Liver (tissue), 9 donors: Measurements from ENCODE around the gene COBL. TPM values are rescaled to one million over a fixed set of nuclear protein-coding genes. Genes with fewer than 3 reads are reported as not detected.

ENCODE experiments used
- DNase-seq: peaks from one replicate; pipeline ENCODE4 v3.0.0-alpha.2; 2017; ENCODE audit warnings: low spot score
- H3K27ac ChIP-seq, 2 donors: one replicate each; pipeline ENCODE4 v1.7.0; 2013; ENCODE audit warnings: inconsistent platforms in 2 of 2, low read length in 2 of 2, control low read depth in 1 of 2, low read depth in 1 of 2, mild to moderate bottlenecking in 1 of 2
- H3K27me3 ChIP-seq, 4 donors: one replicate each; pipeline versions ENCODE4 v1.6.1 to v1.7.0; 2013; ENCODE audit warnings: low read length in 3 of 4, inconsistent platforms in 1 of 4, mild to moderate bottlenecking in 1 of 4, moderate library complexity in 1 of 4; ENCODE audit not compliant: control insufficient read depth in 4 of 4, insufficient read depth in 4 of 4
- H3K36me3 ChIP-seq, 4 donors: one replicate each; pipeline versions ENCODE4 v1.6.1 to v1.7.0; 2013; ENCODE audit warnings: low read length in 3 of 4, mild to moderate bottlenecking in 3 of 4, low read depth in 1 of 4, moderate library complexity in 1 of 4; ENCODE audit not compliant: control insufficient read depth in 4 of 4, insufficient read depth in 3 of 4
- H3K4me1 ChIP-seq, 4 donors: one replicate each; pipeline versions ENCODE4 v1.6.1 to v1.7.0; 2013; ENCODE audit warnings: low read length in 3 of 4, mild to moderate bottlenecking in 3 of 4, moderate library complexity in 1 of 4; ENCODE audit not compliant: control insufficient read depth in 4 of 4, insufficient read depth in 4 of 4
- H3K4me3 ChIP-seq, 3 donors: one replicate each; pipeline versions ENCODE4 v1.6.1 to v1.7.0; 2013; ENCODE audit warnings: low read length in 3 of 3, control low read depth in 1 of 3, low read depth in 1 of 3, mild to moderate bottlenecking in 1 of 3
- H3K9ac ChIP-seq, 2 donors: one replicate each; pipeline ENCODE4 v1.7.0; 2013; ENCODE audit warnings: low read length in 2 of 2, mild to moderate bottlenecking in 2 of 2, moderate library complexity in 2 of 2, control low read depth in 1 of 2, low read depth in 1 of 2
- H3K9me3 ChIP-seq, 4 donors: one replicate each; pipeline versions ENCODE4 v1.6.1 to v1.7.0; 2013; ENCODE audit warnings: low read length in 3 of 4; ENCODE audit not compliant: control insufficient read depth in 4 of 4
- ATF3 ChIP-seq: IDR thresholded peaks from 2 replicates; pipeline ENCODE4 v1.6.1; 2016; ENCODE audit warnings: antibody characterized with exemption
- EGR1 ChIP-seq, 2 donors: IDR thresholded peaks; 2 replicates each; pipeline ENCODE4 v1.6.1; 2016 to 2018; ENCODE audit warnings: antibody characterized with exemption in 2 of 2, low read depth in 2 of 2
- FOXA1 ChIP-seq: IDR thresholded peaks from 2 replicates; pipeline ENCODE4 v1.6.1; 2016; ENCODE audit warnings: antibody characterized with exemption
- FOXA2 ChIP-seq: IDR thresholded peaks from 2 replicates; pipeline ENCODE4 v1.6.1; 2016; ENCODE audit warnings: antibody characterized with exemption
- GABPA ChIP-seq, 2 donors: IDR thresholded peaks in 1 of 2; conservative IDR thresholded peaks in 1 of 2; 2 replicates each; pipeline ENCODE4 v1.6.1; 2016; ENCODE audit warnings: antibody characterized with exemption in 2 of 2, mild to moderate bottlenecking in 1 of 2, moderate library complexity in 1 of 2
- HNF4A ChIP-seq, 2 donors: conservative IDR thresholded peaks; 2 replicates each; pipeline ENCODE4 v1.6.1; 2016; ENCODE audit warnings: antibody characterized with exemption in 2 of 2, mild to moderate bottlenecking in 2 of 2
- HNF4G ChIP-seq: IDR thresholded peaks from 2 replicates; pipeline ENCODE4 v1.6.1; 2016; ENCODE audit warnings: antibody characterized with exemption
- JUND ChIP-seq, 2 donors: IDR thresholded peaks; 2 replicates each; pipeline ENCODE4 v1.6.1; 2016; ENCODE audit warnings: antibody characterized with exemption in 2 of 2
- NR2F2 ChIP-seq: IDR thresholded peaks from 2 replicates; pipeline ENCODE4 v1.6.1; 2016; ENCODE audit warnings: antibody characterized with exemption
- RAD21 ChIP-seq, 2 donors: IDR thresholded peaks; 2 replicates each; pipeline ENCODE4 v1.6.1; 2016; ENCODE audit warnings: antibody characterized with exemption in 2 of 2, mild to moderate bottlenecking in 2 of 2
- RXRA ChIP-seq, 2 donors: IDR thresholded peaks; 2 replicates each; pipeline ENCODE4 v1.6.1; 2017 to 2018; ENCODE audit warnings: antibody characterized with exemption in 2 of 2, mild to moderate bottlenecking in 1 of 2
- SP1 ChIP-seq: IDR thresholded peaks from 2 replicates; pipeline ENCODE4 v1.6.1; 2018; ENCODE audit warnings: antibody characterized with exemption, mild to moderate bottlenecking
- TAF1 ChIP-seq: conservative IDR thresholded peaks from 2 replicates; pipeline ENCODE4 v1.6.1; 2016; ENCODE audit warnings: antibody characterized with exemption, mild to moderate bottlenecking
- YY1 ChIP-seq: IDR thresholded peaks from 2 replicates; pipeline ENCODE4 v1.6.1; 2016; ENCODE audit warnings: antibody characterized with exemption, mild to moderate bottlenecking
- WGBS: extraction: QIAGEN DNeasy Blood & Tissue Kit; methylation state at CpG from one replicate; pipeline ENCODE4 v1.1.7; 2013; 5-methylcytosine and 5-hydroxymethylcytosine counted together
- polyA plus RNA-seq, 2 donors: library from polyadenylated mRNA; stranded (reverse) in 1 of 2; unstranded in 1 of 2; fragments of 200-250 nt in 1 of 2; fragments of >200 nt in 1 of 2; fragmentation: Nextera tagmentation in 1 of 2; extraction: Ambion mirVana in 1 of 2; gene quantifications; one replicate each; pipeline versions ENCODE4 v1.2.1 to v1.2.3, GENCODE V29; 2013 to 2015
- total RNA-seq, 2 donors: library from RNA; depleted of rRNA; stranded (reverse); fragments of >200 nt; gene quantifications; one replicate each; pipeline ENCODE4 v1.2.3, GENCODE V29; 2014
- TF ChIP-seq, protein P1 (sequence below): IDR thresholded peaks from 2 replicates; pipeline ENCODE4 v1.6.1; 2016; ENCODE audit warnings: antibody characterized with exemption
- TF ChIP-seq, protein P2 (sequence below): fragments of 150-350 bp; IDR thresholded peaks from 2 replicates; pipeline ENCODE4 v1.5.1; 2017; ENCODE audit warnings: improper control_type of control experiment, low read depth, low read length; ENCODE audit not compliant: missing input control
- donor health status: healthy.
- donor health status: healthy.
- donor health status: healthy.
- donor health status: healthy.
- donor health status: healthy.

Gene COBL
- total and polyA plus RNA-seq, 4 donors, result 5.8 to 18.7 (median 10.7) TPM

DNA sequence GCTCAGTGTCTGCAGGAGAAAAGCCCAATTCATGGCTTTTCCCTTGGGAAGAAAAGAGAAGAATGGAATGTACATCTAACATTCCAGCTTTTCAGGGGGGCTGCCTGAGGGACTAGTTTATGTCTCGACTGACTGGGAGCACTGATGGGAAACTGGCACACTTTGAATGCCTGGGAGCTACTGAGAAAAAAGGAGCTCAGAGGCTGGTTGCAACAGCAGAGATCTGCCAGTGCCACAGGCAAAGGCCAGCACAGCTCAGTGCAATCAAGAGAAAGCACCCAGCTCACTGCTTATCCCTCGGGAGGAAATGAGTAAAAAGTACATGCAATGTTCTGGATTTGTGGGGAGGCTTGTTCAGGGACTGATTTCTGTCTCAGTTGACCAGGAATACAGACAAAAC is 226.2 kb downstream of the COBL start:
- Histone ChIP-seq H3K36me3 (peaks cover 0 to 6% (median 0%) of the 10 kb centered on the region in 4 donors), H3K4me3 (no peak overlapping the region), H3K27me3 (no peaks in the 10 kb centered on the region), H3K9ac (no peak overlapping the region), H3K4me1 (no peaks in the 10 kb centered on the region), H3K27ac (no peak overlapping the region), H3K9me3 (no peaks in the 10 kb centered on the region)
- TF ChIP-seq HNF4G (no peak), RAD21 (IDR thresholded peaks at IDR 0.05) (no peak), TAF1 (no peak), YY1 (no peak), HNF4A (conservative IDR thresholded peaks at IDR 0.05) (no peak), FOXA2 (no peak), RXRA (IDR thresholded peaks at IDR 0.05) (no peak), JUND (IDR thresholded peaks at IDR 0.05) (no peak), EGR1 (IDR thresholded peaks at IDR 0.05; ENCODE audit: low read depth in 2 of 2) (no peak)
- TF ChIP-seq, protein P1, sequence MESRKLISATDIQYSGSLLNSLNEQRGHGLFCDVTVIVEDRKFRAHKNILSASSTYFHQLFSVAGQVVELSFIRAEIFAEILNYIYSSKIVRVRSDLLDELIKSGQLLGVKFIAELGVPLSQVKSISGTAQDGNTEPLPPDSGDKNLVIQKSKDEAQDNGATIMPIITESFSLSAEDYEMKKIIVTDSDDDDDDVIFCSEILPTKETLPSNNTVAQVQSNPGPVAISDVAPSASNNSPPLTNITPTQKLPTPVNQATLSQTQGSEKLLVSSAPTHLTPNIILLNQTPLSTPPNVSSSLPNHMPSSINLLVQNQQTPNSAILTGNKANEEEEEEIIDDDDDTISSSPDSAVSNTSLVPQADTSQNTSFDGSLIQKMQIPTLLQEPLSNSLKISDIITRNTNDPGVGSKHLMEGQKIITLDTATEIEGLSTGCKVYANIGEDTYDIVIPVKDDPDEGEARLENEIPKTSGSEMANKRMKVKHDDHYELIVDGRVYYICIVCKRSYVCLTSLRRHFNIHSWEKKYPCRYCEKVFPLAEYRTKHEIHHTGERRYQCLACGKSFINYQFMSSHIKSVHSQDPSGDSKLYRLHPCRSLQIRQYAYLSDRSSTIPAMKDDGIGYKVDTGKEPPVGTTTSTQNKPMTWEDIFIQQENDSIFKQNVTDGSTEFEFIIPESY, result no peak
- TF ChIP-seq, protein P2, sequence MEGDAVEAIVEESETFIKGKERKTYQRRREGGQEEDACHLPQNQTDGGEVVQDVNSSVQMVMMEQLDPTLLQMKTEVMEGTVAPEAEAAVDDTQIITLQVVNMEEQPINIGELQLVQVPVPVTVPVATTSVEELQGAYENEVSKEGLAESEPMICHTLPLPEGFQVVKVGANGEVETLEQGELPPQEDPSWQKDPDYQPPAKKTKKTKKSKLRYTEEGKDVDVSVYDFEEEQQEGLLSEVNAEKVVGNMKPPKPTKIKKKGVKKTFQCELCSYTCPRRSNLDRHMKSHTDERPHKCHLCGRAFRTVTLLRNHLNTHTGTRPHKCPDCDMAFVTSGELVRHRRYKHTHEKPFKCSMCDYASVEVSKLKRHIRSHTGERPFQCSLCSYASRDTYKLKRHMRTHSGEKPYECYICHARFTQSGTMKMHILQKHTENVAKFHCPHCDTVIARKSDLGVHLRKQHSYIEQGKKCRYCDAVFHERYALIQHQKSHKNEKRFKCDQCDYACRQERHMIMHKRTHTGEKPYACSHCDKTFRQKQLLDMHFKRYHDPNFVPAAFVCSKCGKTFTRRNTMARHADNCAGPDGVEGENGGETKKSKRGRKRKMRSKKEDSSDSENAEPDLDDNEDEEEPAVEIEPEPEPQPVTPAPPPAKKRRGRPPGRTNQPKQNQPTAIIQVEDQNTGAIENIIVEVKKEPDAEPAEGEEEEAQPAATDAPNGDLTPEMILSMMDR, result no peak
- 88% methylated on average over 2 of the region's 2 CpGs for WGBS
- no peak for DNase-seq

DNA sequence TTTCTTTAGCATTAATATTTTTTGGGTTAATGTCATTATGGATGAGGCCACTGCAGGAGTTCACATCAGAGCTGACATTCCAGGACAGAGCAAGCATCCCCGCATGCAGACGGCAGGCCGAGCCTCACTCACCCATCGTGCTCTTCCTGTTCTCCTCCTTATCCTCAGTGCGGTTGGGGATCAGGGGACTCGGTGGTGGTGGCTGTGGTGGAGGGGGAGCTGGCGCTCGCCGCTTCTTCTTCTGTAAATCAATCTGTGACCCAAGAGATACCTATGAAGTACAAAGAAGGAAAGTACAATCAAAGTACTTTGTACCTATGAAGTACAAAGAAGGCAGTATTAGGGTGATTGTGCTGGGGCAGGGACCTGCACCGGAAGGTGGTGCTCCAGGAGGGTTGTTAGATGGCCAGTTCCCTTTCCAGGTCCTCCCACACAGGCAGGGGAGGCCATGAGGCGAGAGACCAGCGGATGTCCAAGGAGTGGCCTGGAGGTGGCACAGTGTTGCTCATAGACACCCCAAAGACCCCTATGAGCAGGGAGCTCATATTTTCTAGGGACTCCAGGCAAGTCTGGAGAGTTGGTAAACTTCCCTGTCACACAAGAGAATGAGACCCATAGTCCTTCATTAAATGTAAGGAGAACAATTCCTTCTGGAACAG is 231.4 kb downstream of the COBL start:
- 92% methylated on average over 12 of the region's 12 CpGs for WGBS
- H3K36me3 ChIP-seq, result peaks cover 0 to 17% (median 6%) of the 10 kb centered on the region in 4 donors
- no peaks in the 10 kb centered on the region for H3K27me3 ChIP-seq
- TF ChIP-seq NR2F2 (no peak), GABPA (IDR thresholded peaks at IDR 0.05 in 1 of 2, conservative IDR thresholded peaks at IDR 0.05 in 1 of 2) (no peak), YY1 (no peak), SP1 (no peak), FOXA1 (no peak), ATF3 (no peak), HNF4G (no peak)
- TF ChIP-seq, protein P2, result no peak
- no peak overlapping the region for H3K4me3 ChIP-seq
- H3K4me1 ChIP-seq, result no peaks in the 10 kb centered on the region
- no peak overlapping the region for H3K9ac ChIP-seq
- no peak for DNase-seq
- H3K9me3 ChIP-seq, result no peaks in the 10 kb centered on the region
- no peak overlapping the region for H3K27ac ChIP-seq
